Endothelial cell of umbilical vein (primary cell): ENCODE measurements around the gene RAB1B. TPM values are rescaled to one million over a fixed set of nuclear protein-coding genes. Genes with fewer than 3 reads are reported as not detected.

ENCODE experiments used
- BruUV-seq: library from RNA; stranded (reverse); fragments of 400-500 nt; replicated peaks from 2 replicates; lab custom pipeline; 2021; lab: Mats Ljungman, UMichigan
- CTCF ChIA-PET: fragments of 300-600, 350-600 bp; sonication (Branson Sonifier 250); formaldehyde crosslinking; loops from one replicate; lab custom pipeline; 2021; ENCODE audit warnings: antibody characterized with exemption, inconsistent platforms; lab: Charles Lee
- POLR2A ChIA-PET: fragments of 300-600, 350-600 bp; sonication (Branson Sonifier 250); formaldehyde crosslinking; loops from one replicate; lab custom pipeline; 2021; ENCODE audit warnings: antibody characterized with exemption, inconsistent platforms; lab: Charles Lee
- DNase-seq: peaks from one replicate; pipeline ENCODE4 v3.0.0-alpha.2; 2011; ENCODE audit warnings: low read depth, low spot score
- FAIRE-seq: peaks from 2 replicates; lab custom pipeline; 2011; peaks lifted over from hg19 to GRCh38; lab: Jason Lieb, UNC
- H2AFZ ChIP-seq: 2 replicates; pipeline ENCODE4 v1.6.0; 2012; ENCODE audit warnings: low read depth, low read length, control low read depth, inconsistent platforms
- H3K27ac ChIP-seq: 2 replicates; pipeline ENCODE4 v1.5.1; 2011; ENCODE audit warnings: low read depth, mild to moderate bottlenecking, control low read depth, low read length, moderate library complexity; ENCODE audit not compliant: insufficient read depth
- H3K27me3 ChIP-seq, 2 experiments: 2 replicates each; pipeline versions ENCODE4 v1.6.0 to v1.6.1; 2011; ENCODE audit warnings: low read length in 2 of 2, mixed read lengths in 1 of 2; ENCODE audit not compliant: control insufficient read depth in 2 of 2, insufficient read depth in 2 of 2
- H3K36me3 ChIP-seq, 2 experiments: 2 replicates in 1 of 2; 3 replicates in 1 of 2; pipeline ENCODE4 v1.5.1; 2011; ENCODE audit warnings: low read length in 2 of 2, mild to moderate bottlenecking in 1 of 2, moderate library complexity in 1 of 2; ENCODE audit not compliant: control insufficient read depth in 2 of 2, insufficient read depth in 2 of 2; ENCODE audit errors: extremely low read depth in 1 of 2
- H3K4me1 ChIP-seq: 3 replicates; pipeline ENCODE4 v1.5.1; 2011; ENCODE audit warnings: mild to moderate bottlenecking, low read length; ENCODE audit not compliant: control insufficient read depth, insufficient read depth; ENCODE audit errors: extremely low read depth
- H3K4me2 ChIP-seq: 2 replicates; pipeline ENCODE4 v1.6.1; 2011; ENCODE audit warnings: low read length, control low read depth, mixed read lengths; ENCODE audit not compliant: insufficient read depth
- H3K4me3 ChIP-seq, 3 experiments: fragments of 200-600 bp in 1 of 3; sonication (generic), shearing (Covaris generic) in 1 of 3; replicated peaks in 1 of 3; 2 replicates each; pipeline ENCODE4 v1.5.1; 2011 to 2016; ENCODE audit warnings: control low read depth in 3 of 3, low read length in 3 of 3, mild to moderate bottlenecking in 2 of 3, inconsistent platforms in 1 of 3, low read depth in 1 of 3, moderate library complexity in 1 of 3; ENCODE audit not compliant: insufficient read depth in 1 of 3
- H3K79me2 ChIP-seq: 2 replicates; pipeline ENCODE4 v1.6.0; 2012; ENCODE audit warnings: low read length, inconsistent platforms; ENCODE audit not compliant: control insufficient read depth, insufficient read depth
- H3K9ac ChIP-seq: replicated peaks from 2 replicates; pipeline ENCODE3; 2011; ENCODE audit warnings: low read length, control low read depth; ENCODE audit not compliant: insufficient read depth; ENCODE audit errors: extremely low read depth
- H3K9me1 ChIP-seq: replicated peaks from 3 replicates; pipeline ENCODE4 v1.6.0; 2011; ENCODE audit warnings: mild to moderate bottlenecking, low read length; ENCODE audit not compliant: control insufficient read depth, insufficient read depth; ENCODE audit errors: extremely low read depth
- H3K9me3 ChIP-seq: replicated peaks from 2 replicates; pipeline ENCODE4 v1.5.1; 2012; ENCODE audit warnings: low read length, inconsistent platforms; ENCODE audit not compliant: control insufficient read depth, insufficient read depth
- H4K20me1 ChIP-seq: replicated peaks from 2 replicates; pipeline ENCODE3; 2011; ENCODE audit warnings: mild to moderate bottlenecking, low read length; ENCODE audit not compliant: control insufficient read depth, insufficient read depth; ENCODE audit errors: extremely low read depth
- CTCF ChIP-seq, 2 donors: IDR thresholded peaks; 1 replicate in 1 of 2; 2 replicates in 1 of 2; pipeline ENCODE4 v1.5.1; 2011; ENCODE audit warnings: low read length in 2 of 2, mild to moderate bottlenecking in 2 of 2, moderate library complexity in 2 of 2, control low read depth in 1 of 2, inconsistent platforms in 1 of 2, low read depth in 1 of 2; ENCODE audit not compliant: insufficient read depth in 1 of 2; ENCODE audit errors: extremely low read depth in 1 of 2
- EZH2 ChIP-seq: IDR thresholded peaks from 2 replicates; pipeline ENCODE4 v1.6.1; 2012; ENCODE audit warnings: borderline replicate concordance, low read depth, mild to moderate bottlenecking, moderate library complexity, low read length, inconsistent platforms; ENCODE audit not compliant: severe bottlenecking
- FOS ChIP-seq: IDR thresholded peaks from 2 replicates; pipeline ENCODE4 v1.6.1; 2011; ENCODE audit warnings: mild to moderate bottlenecking, low read length, moderate library complexity, borderline replicate concordance; ENCODE audit not compliant: insufficient read depth
- GATA2 ChIP-seq: IDR thresholded peaks from 2 replicates; pipeline ENCODE4 v1.7.0; 2011; ENCODE audit warnings: low read depth, mild to moderate bottlenecking, moderate library complexity, mixed read lengths, low read length; ENCODE audit not compliant: insufficient read length, insufficient read depth
- JUN ChIP-seq: IDR thresholded peaks from 2 replicates; pipeline ENCODE4 v1.6.1; 2011; ENCODE audit warnings: borderline replicate concordance, low read depth; ENCODE audit not compliant: insufficient read length, insufficient read depth
- MYC ChIP-seq: IDR thresholded peaks from one replicate; pipeline ENCODE4 v1.6.1; 2011; ENCODE audit warnings: mild to moderate bottlenecking, low read depth, low read length
- POLR2A ChIP-seq: IDR thresholded peaks from 2 replicates; pipeline ENCODE4 v1.6.1; 2012; ENCODE audit warnings: low read depth, mild to moderate bottlenecking, control low read depth, low read length
- POLR2AphosphoS5 ChIP-seq: IDR thresholded peaks from 2 replicates; pipeline ENCODE4 v1.6.1; 2012; ENCODE audit warnings: low read depth, mild to moderate bottlenecking, control low read depth, low read length, moderate library complexity; ENCODE audit not compliant: insufficient read depth
- dilution Hi-C: fragments of 300-500 bp; cut with MboI; formaldehyde crosslinking; loops from one replicate; pipeline ENCODE4 v1.15.0; 2019; ENCODE audit warnings: low sequenced_read_pairs; ENCODE audit not compliant: extremely low pct_ligation_motif_present
- intact Hi-C: fragments of 100-400 bp; cut with micrococcal nuclease; formaldehyde crosslinking; loops from one replicate; pipeline ENCODE4 v1.10.0; 2022
- polyA plus RNA-seq, 4 experiments: library from polyadenylated mRNA; depleted of rRNA in 3 of 4; stranded (reverse) in 3 of 4; unstranded in 1 of 4; fragments of >200 nt; gene quantifications; 2 replicates each; pipeline versions ENCODE4 v1.2.1 to v1.2.3, GENCODE V29; 2011 to 2012; ENCODE audit warnings: missing spikeins in 1 of 4
- total RNA-seq: library from RNA; stranded (reverse); gene quantifications from 2 replicates; pipeline ENCODE4 v1.2.3, GENCODE V29; 2021
- TF ChIP-seq, protein P1 (sequence below): IDR thresholded peaks from 2 replicates; pipeline ENCODE4 v1.6.1; 2011; ENCODE audit not compliant: insufficient read depth, insufficient read length

The RAB1B gene
- total and polyA plus RNA-seq, 2 donors (not counting 3 experiments of a cell fraction or from before 2014, with no cell fraction given) = 171 to 383 TPM

GRCh38 chr11:66218846-66219620 lies 49.4 kb upstream of the RAB1B start:
- no peak overlapping the region for H3K9ac ChIP-seq
- H3K79me2 ChIP-seq = no peaks in the 10 kb centered on the region
- no peak overlapping the region for H2AFZ ChIP-seq
- no TSS peak for BruUV-seq
- H3K27me3 ChIP-seq = no peaks in the 10 kb centered on the region
- no peak overlapping the region for H3K27ac ChIP-seq
- H3K4me1 ChIP-seq = no peaks in the 10 kb centered on the region
- no peak overlapping the region for H3K4me3 ChIP-seq
- dilution Hi-C loops (no loop called here), intact Hi-C loops (no loop called here)
- no peaks in the 10 kb centered on the region for H4K20me1 ChIP-seq
- ChIA-PET POLR2A (interaction anchor here (0.7 kb wide), 1 partner anchor 30 kb away, joined by 4 read pairs; no protein-coding TSS in a partner anchor), CTCF (interaction anchor here (1.0 kb wide), 1 partner anchor 16 kb away, joined by 3 read pairs; no protein-coding TSS in a partner anchor)
- peaks cover 4 to 29% of the 10 kb centered on the region in 2 experiments for H3K36me3 ChIP-seq
- TF ChIP-seq POLR2A (no peak), GATA2 (no peak), EZH2 (no peak), JUN (no peak), FOS (no peak), CTCF (IDR thresholded peaks at IDR 0.05; ENCODE audit: extremely low read depth in 1 of 2, insufficient read depth in 1 of 2, low read depth in 1 of 2, low read length in 2 of 2) (no peak), MYC (no peak), POLR2AphosphoS5 (no peak)
- TF ChIP-seq, protein P1, sequence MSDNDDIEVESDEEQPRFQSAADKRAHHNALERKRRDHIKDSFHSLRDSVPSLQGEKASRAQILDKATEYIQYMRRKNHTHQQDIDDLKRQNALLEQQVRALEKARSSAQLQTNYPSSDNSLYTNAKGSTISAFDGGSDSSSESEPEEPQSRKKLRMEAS = no peak
- no peak for FAIRE-seq
- no peak overlapping the region for H3K4me2 ChIP-seq
- H3K9me1 ChIP-seq = no peaks in the 10 kb centered on the region
- DNase-seq = no peak
- H3K9me3 ChIP-seq = no peaks in the 10 kb centered on the region
